ENCODE measurements around the gene HBS1L. TPM values are rescaled to one million over a fixed set of nuclear protein-coding genes. Genes with fewer than 3 reads are reported as not detected.
A peak's percentile ranks its signal among the peaks of the same experiment; 100 is the strongest.

HBS1L gene
- total and polyA plus RNA-seq, 8 donors, result 55.1 to 71.5 (median 63.4) TPM

- no peak for DNase-seq
- no peak for TF ChIP-seq CTCF (IDR thresholded peaks at IDR 0.05)
- ATAC-seq, result no peak
- no peaks in the 10 kb centered on the region for H3K27me3 ChIP-seq
- intact Hi-C loops (cut with DNase I), result no loop called here
- no peak overlapping the region for H3K4me3 ChIP-seq
- H3K9me3 ChIP-seq, result no peaks in the 10 kb centered on the region
- H3K4me1 ChIP-seq, result no peaks in the 10 kb centered on the region
- no peaks in the 10 kb centered on the region for H3K36me3 ChIP-seq
- H3K27ac ChIP-seq, result no peak overlapping the region
These were observed 134.2 kb downstream of the HBS1L start for GRCh38 chr6:134920422-134920821.

- Histone ChIP-seq H3K4me3 (no peak overlapping the region), H3K27me3 (no peaks in the 10 kb centered on the region), H3K9me3 (no peaks in the 10 kb centered on the region), H3K36me3 (no peaks in the 10 kb centered on the region), H3K27ac (no peak overlapping the region), H3K4me1 (no peaks in the 10 kb centered on the region)
- TF ChIP-seq CTCF (IDR thresholded peaks at IDR 0.05), result no peak
- intact Hi-C loops (cut with DNase I), result no loop called here
- ATAC-seq (no peak), DNase-seq (no peak)
These were observed 136.1 kb downstream of the HBS1L start for GRCh38 chr6:134918418-134918961.

GRCh38 chr6:134911547-134911946, 143.1 kb downstream of the HBS1L start:
- Histone ChIP-seq H3K4me1 (no peaks in the 10 kb centered on the region), H3K36me3 (no peaks in the 10 kb centered on the region), H3K9me3 (no peaks in the 10 kb centered on the region), H3K4me3 (no peak overlapping the region), H3K27ac (no peak overlapping the region), H3K27me3 (no peaks in the 10 kb centered on the region)
- ATAC-seq (peak; percentile 70), DNase-seq (no peak)
- intact Hi-C loops (cut with DNase I), result no loop called here
- TF ChIP-seq CTCF (IDR thresholded peaks at IDR 0.05), result no peak

GRCh38 chr6:134910593-134910935, 144.1 kb downstream of the HBS1L start:
- Histone ChIP-seq H3K4me1 (no peaks in the 10 kb centered on the region), H3K27me3 (no peaks in the 10 kb centered on the region), H3K36me3 (no peaks in the 10 kb centered on the region), H3K4me3 (no peak overlapping the region), H3K27ac (no peak overlapping the region), H3K9me3 (no peaks in the 10 kb centered on the region)
- no peak for ATAC-seq
- intact Hi-C loops (cut with DNase I), result no loop called here
- no peak for DNase-seq
- no peak for TF ChIP-seq CTCF (IDR thresholded peaks at IDR 0.05)

Small RNA genes within 50 kb of the gene (microRNA-seq; reads per million reads assigned to microRNA genes)
- 0 reads per million in 2 donors for gene MIR3662

Other genes starting within 250 kb of the HBS1L start
- under 1 TPM; 0.99 TPM for gene ALDH8A1, start 104.7 kb downstream of the HBS1L start, total RNA-seq
- gene ALDH8A1, start 104.7 kb downstream of the HBS1L start, polyA plus RNA-seq (ENCODE audit: insufficient read length in 6 of 6), result 1 to 10 TPM in 4 of 6 donors, under 1 TPM in 2; 0.80 to 2.4 (median 1.1) TPM
- 1 to 10 TPM; 1.3 to 2.5 TPM for gene MYB, start 126.5 kb upstream of the HBS1L start, total RNA-seq
- gene MYB, start 126.5 kb upstream of the HBS1L start, polyA plus RNA-seq (ENCODE audit: insufficient read length in 6 of 6), result 1 to 10 TPM; 2.6 to 6.4 (median 4.9) TPM